EH (cell line): ENCODE results near the gene DMRTA2.

Source experiments
- DNase-seq: peaks from one replicate; pipeline ENCODE4 v3.0.0-alpha.2; 2015; ENCODE audit warnings: low read depth

The DMRTA2 gene

DNA sequence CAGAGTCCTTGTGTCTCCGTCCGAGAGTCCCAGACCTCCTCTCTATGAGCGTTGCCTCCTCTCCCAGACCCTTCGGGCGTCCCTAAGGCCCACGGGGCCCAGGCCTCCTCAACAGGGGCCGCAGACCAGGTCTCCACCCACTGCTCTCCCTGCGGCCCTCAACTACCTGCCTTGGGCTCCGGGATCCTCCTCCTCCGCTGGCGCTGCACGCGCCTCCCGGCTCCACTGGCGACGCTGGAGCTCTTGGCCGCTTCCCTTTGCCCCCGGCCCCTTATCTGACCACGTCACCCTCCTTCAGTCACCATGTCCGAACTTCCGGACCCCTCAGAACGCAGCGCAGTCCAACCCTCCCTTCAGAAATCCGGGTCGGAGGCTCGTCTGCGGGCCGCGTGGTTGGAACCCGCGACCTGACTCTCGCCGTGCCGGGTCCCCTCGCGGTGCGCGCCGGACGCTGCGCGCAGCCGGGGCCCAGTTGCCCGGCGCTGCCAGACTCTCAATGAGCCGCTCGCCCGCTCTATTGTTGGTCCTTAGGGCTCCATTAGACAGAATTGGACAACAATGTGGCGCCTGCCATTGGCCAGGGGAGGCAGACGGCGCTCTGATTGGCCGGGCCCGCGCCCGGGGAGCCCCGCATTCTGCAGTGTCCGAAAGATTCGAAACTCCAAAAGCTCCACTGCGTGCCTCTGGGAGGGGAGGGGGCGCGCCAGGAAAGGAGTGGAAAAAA lies at the start of gene DMRTA2:
Gene DMRTA2 (minus strand): TSS at position 498 of the 724 bp plus-strand sequence. CDS start 1,907 bp downstream, outside the sequence.
- peak; percentile 49 for DNase-seq

- DNase-seq: no peak
These were observed 48.7 kb upstream of the DMRTA2 start for GRCh38 chr1:50471967-50472366.

GRCh38 chr1:50462964-50463363 lies 39.7 kb upstream of the DMRTA2 start:
- no peak for DNase-seq

DNA sequence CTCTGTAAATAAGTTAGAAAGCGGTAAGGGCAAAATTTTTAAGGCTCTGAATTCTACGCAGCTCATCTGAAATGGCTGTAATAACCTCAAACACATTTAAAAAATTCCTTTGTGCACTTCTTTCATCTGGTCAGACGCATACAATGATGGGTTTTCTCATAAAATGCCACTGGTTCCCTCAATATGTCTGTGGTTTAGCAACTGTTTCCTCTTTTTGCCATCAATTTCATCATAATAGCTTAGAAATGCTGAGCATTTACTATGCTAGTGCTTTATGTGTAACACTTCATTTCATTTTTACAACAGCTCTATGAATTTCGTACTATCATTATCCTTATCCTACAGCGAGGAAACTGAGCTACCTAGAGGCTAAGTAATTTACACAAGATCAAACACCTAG lies 35.3 kb upstream of the DMRTA2 start:
- peak; percentile 14 for DNase-seq

DNA sequence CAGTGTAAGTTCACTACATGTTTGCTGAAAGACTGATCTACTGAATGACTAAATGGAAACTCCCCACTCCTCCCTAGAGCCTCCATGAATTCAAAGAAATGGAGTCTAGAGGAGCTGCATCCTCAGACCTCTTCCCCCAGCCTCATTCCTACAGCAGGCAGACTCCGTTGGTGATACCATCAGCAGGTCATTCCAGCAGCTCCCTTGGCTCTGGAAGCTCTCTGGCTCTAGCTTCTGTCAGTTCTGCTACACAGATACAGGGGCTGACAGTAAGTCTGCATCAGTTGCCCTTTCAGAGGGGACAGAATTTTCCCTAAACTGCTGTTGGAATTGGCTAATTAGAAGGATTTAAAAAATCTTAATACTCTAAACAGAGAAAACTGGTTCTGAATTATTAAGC lies 31.7 kb upstream of the DMRTA2 start:
- no peak for DNase-seq

- DNase-seq: no peak
These were observed 30.0 kb upstream of the DMRTA2 start for GRCh38 chr1:50453266-50453665.

- DNase-seq: no peak
These were observed 29.5 kb upstream of the DMRTA2 start for GRCh38 chr1:50452700-50453099.

DNA sequence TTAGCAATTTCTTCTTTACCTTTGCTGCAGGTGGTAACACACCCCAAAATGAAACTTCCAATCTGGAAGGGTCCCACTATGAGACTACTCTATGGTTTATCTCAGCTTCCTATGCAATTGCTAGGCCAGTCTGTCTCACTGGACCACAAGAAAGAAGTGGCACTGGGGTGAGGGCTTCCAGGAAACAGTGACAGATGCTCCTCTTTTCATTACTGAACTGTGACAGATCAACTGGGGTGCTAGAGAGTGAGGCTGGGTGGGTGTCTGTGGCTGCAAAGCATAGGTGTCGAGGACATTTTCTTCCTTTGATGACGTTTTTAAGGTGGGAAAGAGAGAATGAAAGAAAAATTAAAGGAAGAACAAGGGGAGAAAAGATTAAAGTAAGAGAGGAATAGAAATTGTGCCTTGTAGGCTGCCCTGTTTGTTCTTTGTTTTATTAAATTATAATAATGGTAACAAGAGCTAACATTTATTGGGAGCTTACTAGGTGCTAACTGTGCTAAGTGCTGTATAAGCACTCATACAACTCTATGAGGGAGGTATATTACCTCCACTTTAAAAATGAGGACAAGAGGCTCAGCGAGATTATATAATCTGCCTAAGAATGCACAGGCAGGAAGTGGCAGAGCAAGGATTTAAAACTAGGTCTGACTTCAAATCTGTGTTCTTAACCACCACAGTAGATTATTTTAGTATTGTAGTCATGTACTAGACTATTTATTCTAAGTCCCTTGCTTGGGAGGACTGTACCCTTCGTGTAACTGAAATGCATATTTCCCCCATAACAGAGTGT lies 27.8 kb upstream of the DMRTA2 start:
- DNase-seq: no peak

DNA sequence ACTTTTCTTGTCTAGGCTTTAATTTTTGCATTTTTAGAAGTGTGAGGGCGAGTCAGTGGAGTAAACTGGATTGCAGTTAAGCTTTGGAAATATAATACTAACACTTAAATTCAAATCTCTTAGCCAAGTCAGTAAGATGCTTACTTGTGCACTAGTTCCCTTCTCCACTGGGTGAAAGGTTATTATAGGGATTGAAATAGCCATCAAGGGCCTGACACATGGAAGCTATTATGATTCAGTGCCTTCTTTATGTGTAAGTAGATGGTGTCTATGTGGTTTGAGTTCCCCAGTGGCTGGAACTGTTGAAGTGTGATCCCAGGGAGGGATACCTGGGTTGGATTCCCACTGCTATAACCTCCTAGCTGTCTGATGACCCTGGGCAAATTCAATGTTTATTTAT lies 24.7 kb upstream of the DMRTA2 start:
- peak; percentile 30 for DNase-seq

GRCh38 chr1:50441183-50441582 lies 17.9 kb upstream of the DMRTA2 start:
- DNase-seq: no peak

DNA sequence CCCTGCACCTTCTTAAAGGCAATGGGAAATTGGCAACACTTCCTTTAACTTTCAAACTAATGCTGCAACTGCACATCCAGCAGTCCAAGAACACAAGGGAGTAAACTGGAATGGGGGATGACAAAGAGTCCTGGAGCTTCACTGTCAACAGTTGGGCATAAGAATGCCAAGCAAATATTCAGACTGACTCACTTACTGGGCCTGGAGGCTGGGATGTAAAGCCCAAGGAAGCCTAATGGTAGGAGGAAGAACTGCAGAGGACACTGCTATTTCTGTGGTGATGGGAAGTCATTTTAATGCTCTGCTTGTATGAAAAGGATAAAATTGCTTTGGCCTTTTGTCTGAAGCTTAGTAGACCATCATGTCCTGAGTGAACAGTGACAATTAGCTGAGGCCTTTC lies 15.7 kb upstream of the DMRTA2 start:
- DNase-seq: peak; percentile 45

GRCh38 chr1:50436489-50436888 lies 13.2 kb upstream of the DMRTA2 start:
- no peak for DNase-seq

DNA sequence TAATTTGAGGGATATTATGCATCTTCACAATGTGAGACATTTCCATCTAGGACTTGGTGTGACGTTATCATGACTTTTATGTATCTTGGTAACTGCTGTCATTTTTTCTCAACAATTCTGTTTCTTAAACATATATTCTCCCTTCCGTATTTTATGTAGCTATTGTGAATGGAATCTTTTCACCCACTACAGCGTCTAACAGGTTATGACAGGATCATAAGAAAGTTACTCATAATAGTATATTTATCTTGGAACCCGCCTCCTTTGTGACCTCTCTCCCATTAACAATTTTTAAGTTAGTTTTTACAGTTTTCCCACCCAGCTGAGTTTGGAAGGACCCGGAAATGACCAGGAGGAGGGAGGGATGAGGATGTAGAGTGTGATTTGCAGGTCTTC lies 6.8 kb upstream of the DMRTA2 start:
- DNase-seq: no peak

- DNase-seq: no peak
These were observed 4.9 kb upstream of the DMRTA2 start for GRCh38 chr1:50427818-50428779.

- DNase-seq: no peak
These were observed 4.0 kb upstream of the DMRTA2 start for GRCh38 chr1:50427086-50427817.

GRCh38 chr1:50426702-50427085 lies 3.5 kb upstream of the DMRTA2 start:
- no peak for DNase-seq

DNA sequence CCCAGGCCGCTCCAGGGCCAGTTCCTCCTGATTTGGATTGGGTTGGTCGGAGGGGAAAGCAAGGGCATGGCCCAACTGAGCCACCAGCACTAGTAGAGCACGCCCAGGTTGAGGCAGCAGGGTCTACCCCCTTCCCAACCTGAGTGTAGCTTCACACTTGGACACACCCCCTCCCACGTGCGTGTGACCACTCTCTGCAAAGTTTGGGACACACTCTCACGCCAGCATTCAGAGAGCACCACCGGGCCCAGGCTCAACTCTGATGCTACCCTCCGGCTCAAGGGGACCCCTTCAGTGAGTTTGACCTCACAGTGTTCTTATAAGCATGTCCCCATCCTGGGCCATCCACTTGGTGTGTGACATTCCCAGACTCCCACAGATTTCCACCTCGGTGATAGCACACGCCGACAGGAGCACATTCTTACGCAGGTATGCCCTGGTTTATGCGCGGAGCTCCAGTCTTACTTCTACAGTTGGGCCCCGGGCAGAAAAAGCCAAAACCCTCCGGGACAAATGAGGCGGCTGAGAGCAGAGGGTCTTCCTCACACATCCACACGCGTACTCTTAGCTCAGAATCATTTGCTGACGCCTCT lies 3.0 kb upstream of the DMRTA2 start:
- DNase-seq: no peak

DNA sequence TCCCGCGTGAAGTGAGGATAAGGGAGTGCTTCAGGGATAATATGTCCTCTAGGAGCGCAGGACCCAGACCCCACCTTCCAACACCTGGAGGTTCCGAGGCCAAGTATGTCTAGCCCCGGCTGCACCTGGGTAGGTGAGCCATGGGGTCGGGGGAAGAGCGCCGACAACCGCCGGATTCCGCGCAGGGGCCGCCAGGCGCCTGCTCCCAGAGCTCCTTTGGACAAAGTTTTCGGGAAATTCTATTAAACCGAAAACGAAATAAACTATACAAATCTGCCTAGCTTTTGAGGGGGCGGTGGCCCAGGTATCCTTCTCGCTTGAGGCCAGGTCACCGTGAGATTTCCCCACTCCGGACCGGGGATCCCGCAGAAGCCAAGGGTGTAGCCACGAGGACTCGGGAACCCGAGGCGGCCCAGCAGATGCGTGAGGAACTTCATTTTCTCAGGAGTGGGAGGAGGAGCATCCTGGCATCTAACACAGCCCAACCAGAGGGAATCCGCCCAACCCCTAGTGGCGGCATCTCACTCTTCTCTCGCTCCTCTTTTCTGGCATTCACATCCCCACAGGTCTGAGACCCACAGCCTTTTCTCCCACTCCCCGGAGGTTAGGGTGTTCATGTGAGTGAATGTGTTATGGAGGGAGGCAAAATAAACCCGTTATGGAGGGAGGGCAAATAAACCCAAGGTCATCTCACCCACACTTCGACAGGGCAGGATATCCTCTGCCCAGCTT lies 2.3 kb upstream of the DMRTA2 start:
- DNase-seq: peak; percentile 46

DNA sequence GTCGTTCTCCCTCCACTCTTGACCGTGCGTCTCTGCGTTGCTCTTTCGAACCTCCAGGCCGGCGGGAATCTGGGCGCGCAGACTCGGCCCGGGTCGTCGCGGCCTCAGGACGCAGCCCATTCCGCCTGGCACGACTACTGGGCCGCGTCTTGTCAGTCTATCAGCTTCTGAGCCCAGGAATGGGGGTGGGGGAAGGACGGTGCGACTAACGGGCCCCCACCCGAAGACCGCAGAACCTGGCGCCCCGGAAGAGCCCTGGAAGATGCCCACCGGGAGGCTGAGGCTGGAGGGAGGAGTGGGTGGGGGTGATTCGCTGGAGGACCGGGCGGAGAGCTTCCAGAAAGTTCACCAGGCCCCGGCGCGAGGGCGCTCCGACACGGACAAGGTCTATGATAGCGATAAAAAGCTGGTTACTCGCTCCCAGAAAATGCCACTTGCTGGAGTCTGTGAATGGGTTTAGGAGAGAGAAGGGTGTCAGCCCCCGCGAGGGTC lies 1.7 kb upstream of the DMRTA2 start:
- no peak for DNase-seq
